Activated CD4-positive, alpha-beta T cell treated with anti-CD3 and anti-CD28 coated beads for 36 hours (primary cell): Measurements from ENCODE around the gene FOSL2. TPM values are rescaled to one million over a fixed set of nuclear protein-coding genes. Genes with fewer than 3 reads are reported as not detected.
A peak's percentile ranks its signal among the peaks of the same experiment; 100 is the strongest.

Experiments
- ATAC-seq: fragments of 200-7000 bp; cut with Tn5 transposase; one replicate; pipeline ENCODE4 v1.10.0; 2021; ENCODE audit warnings: mild to moderate bottlenecking, moderate library complexity
- CTCF ChIA-PET: fragments of 350-600 bp; sonication (Branson Sonifier 250); formaldehyde crosslinking; loops from one replicate; lab custom pipeline; 2021; ENCODE audit warnings: antibody characterized with exemption; lab: Charles Lee
- POLR2A ChIA-PET: fragments of 350-600 bp; sonication (Branson Sonifier 250); formaldehyde crosslinking; loops from one replicate; lab custom pipeline; 2021; ENCODE audit warnings: antibody characterized with exemption, inconsistent platforms; lab: Charles Lee
- DNase-seq: peaks from one replicate; pipeline ENCODE4 v3.0.0-alpha.2; 2020
- H3K27ac Mint-ChIP-seq: one replicate; pipeline ENCODE4 v1.8.0; 2021; ENCODE audit warnings: mixed read lengths
- H3K27me3 Mint-ChIP-seq: one replicate; pipeline ENCODE4 v1.8.0; 2021; ENCODE audit warnings: mixed read lengths
- H3K36me3 Mint-ChIP-seq: one replicate; pipeline ENCODE4 v1.8.0; 2021; ENCODE audit warnings: low read depth, mixed read lengths
- H3K4me1 Mint-ChIP-seq: one replicate; pipeline ENCODE4 v1.8.0; 2021; ENCODE audit warnings: mixed read lengths
- H3K4me3 Mint-ChIP-seq: one replicate; pipeline ENCODE4 v1.8.0; 2021; ENCODE audit warnings: mild to moderate bottlenecking, moderate library complexity, mixed read lengths
- H3K9me3 Mint-ChIP-seq: one replicate; pipeline ENCODE4 v1.8.0; 2021; ENCODE audit warnings: low read depth, mixed read lengths
- intact Hi-C, 2 experiments: fragments of 100-400 bp; cut with DNase I in 1 of 2; cut with micrococcal nuclease in 1 of 2; formaldehyde crosslinking; loops; one replicate each; pipeline versions ENCODE4 v1.14.2 to v1.15.1; 2022 to 2024; cut with DNase I, micrococcal nuclease
- total RNA-seq, 2 experiments: library from RNA; stranded (reverse); gene quantifications; one replicate each; pipeline ENCODE4 v1.2.3, GENCODE V29; 2021

The FOSL2 gene
- total RNA-seq, 2 experiments from 2014 or later = 135 to 225 TPM

- no peak for DNase-seq
- CTCF ChIA-PET = interaction anchor here (1.0 kb wide), 1 partner anchor 747 kb away, joined by 3 read pairs; no protein-coding TSS in a partner anchor
- H3K27me3 Mint-ChIP-seq = no peaks in the 10 kb centered on the region
- intact Hi-C loops = loop anchor here (1.0 kb wide), 4 partner anchors 14 to 199 kb away; partner anchors contain the start of gene FOSL2 (in 1 of the 2)
- peak overlapping the region; percentile 97 for H3K27ac Mint-ChIP-seq
- ATAC-seq = no peak
- H3K4me3 Mint-ChIP-seq = no peak overlapping the region
- H3K36me3 Mint-ChIP-seq = no peaks in the 10 kb centered on the region
- POLR2A ChIA-PET = no interaction called here
- H3K9me3 Mint-ChIP-seq = no peaks in the 10 kb centered on the region
- H3K4me1 Mint-ChIP-seq = peaks cover 56% of the 10 kb centered on the region
These were observed 58.4 kb downstream of the FOSL2 start for GRCh38 chr2:28450901-28451565.

GRCh38 chr2:28451793-28452533, 59.3 kb downstream of the FOSL2 start:
- H3K4me1 Mint-ChIP-seq = peaks cover 46% of the 10 kb centered on the region
- POLR2A ChIA-PET = no interaction called here

GRCh38 chr2:28452534-28453081, 60.0 kb downstream of the FOSL2 start:
- intact Hi-C loops = loop anchor here (1.0 to 2.0 kb wide), 5 partner anchors 297 to 749 kb away; partner anchors contain the start of gene MRPL33 (in 1 of the 2)
- ChIA-PET CTCF (interaction anchor here (0.5 to 1.7 kb wide), 16 partner anchors 11 to 749 kb away, joined by 3 to 8 read pairs (median 4); no protein-coding TSS in a partner anchor), POLR2A (no interaction called here)
- H3K27me3 Mint-ChIP-seq = no peaks in the 10 kb centered on the region
- H3K4me1 Mint-ChIP-seq = peaks cover 40% of the 10 kb centered on the region
- no peak overlapping the region for H3K4me3 Mint-ChIP-seq
- H3K27ac Mint-ChIP-seq = peak overlapping the region; percentile 11
- no peaks in the 10 kb centered on the region for H3K36me3 Mint-ChIP-seq
- no peaks in the 10 kb centered on the region for H3K9me3 Mint-ChIP-seq
- DNase-seq (peak; percentile 92), ATAC-seq (peak; percentile 57)

More at GRCh38 chr2:28451793-28452533, 59.3 kb downstream of the FOSL2 start:
- ATAC-seq (no peak), DNase-seq (no peak)
- Mint-ChIP-seq H3K36me3 (no peaks in the 10 kb centered on the region), H3K9me3 (no peaks in the 10 kb centered on the region), H3K4me3 (no peak overlapping the region), H3K27ac (no peak overlapping the region), H3K27me3 (no peaks in the 10 kb centered on the region)
- intact Hi-C loops = loop anchor here (1.0 to 2.0 kb wide), 5 partner anchors 297 to 749 kb away; partner anchors contain the start of gene MRPL33 (in 1 of the 2)
- CTCF ChIA-PET = interaction anchor here (0.5 to 1.7 kb wide), 8 partner anchors 12 to 748 kb away, joined by 3 to 8 read pairs (median 3); no protein-coding TSS in a partner anchor

GRCh38 chr2:28453396-28453795, 60.7 kb downstream of the FOSL2 start:
- Mint-ChIP-seq H3K27ac (no peak overlapping the region), H3K36me3 (no peaks in the 10 kb centered on the region), H3K4me1 (peaks cover 32% of the 10 kb centered on the region), H3K27me3 (peaks cover 3% of the 10 kb centered on the region), H3K4me3 (no peak overlapping the region), H3K9me3 (no peaks in the 10 kb centered on the region)
- ATAC-seq (no peak), DNase-seq (no peak)
- ChIA-PET CTCF (interaction anchor here (0.5 to 1.7 kb wide), 14 partner anchors 10 to 750 kb away, joined by 3 to 8 read pairs (median 3); no protein-coding TSS in a partner anchor), POLR2A (no interaction called here)
- intact Hi-C loops = loop anchor here in 1 of 2 experiments (2.0 kb wide), 1 partner anchor 699 kb away; no protein-coding TSS in a partner anchor

- Mint-ChIP-seq H3K4me3 (no peak overlapping the region), H3K9me3 (no peaks in the 10 kb centered on the region), H3K36me3 (no peaks in the 10 kb centered on the region), H3K27ac (no peak overlapping the region), H3K4me1 (peaks cover 23% of the 10 kb centered on the region), H3K27me3 (peaks cover 3% of the 10 kb centered on the region)
- ChIA-PET CTCF (interaction anchor here (0.5 to 1.6 kb wide), 9 partner anchors 17 to 770 kb away, joined by 3 to 4 read pairs (median 3); no protein-coding TSS in a partner anchor), POLR2A (no interaction called here)
- ATAC-seq (no peak), DNase-seq (no peak)
- intact Hi-C loops = no loop called here
These were observed 61.6 kb downstream of the FOSL2 start for GRCh38 chr2:28454016-28454930.

GRCh38 chr2:28457237-28457636, 64.6 kb downstream of the FOSL2 start:
- ATAC-seq (no peak), DNase-seq (no peak)
- H3K27me3 Mint-ChIP-seq = peaks cover 13% of the 10 kb centered on the region
- H3K4me1 Mint-ChIP-seq = peaks cover 2% of the 10 kb centered on the region
- intact Hi-C loops = no loop called here
- H3K36me3 Mint-ChIP-seq = peaks cover 3% of the 10 kb centered on the region
- H3K4me3 Mint-ChIP-seq = no peak overlapping the region
- no peak overlapping the region for H3K27ac Mint-ChIP-seq
- H3K9me3 Mint-ChIP-seq = peaks cover 3% of the 10 kb centered on the region
- POLR2A ChIA-PET = no interaction called here
- CTCF ChIA-PET = no interaction called here

GRCh38 chr2:28461056-28461455, 68.4 kb downstream of the FOSL2 start:
- ATAC-seq (no peak), DNase-seq (no peak)
- intact Hi-C loops = no loop called here
- Mint-ChIP-seq H3K27ac (no peak overlapping the region), H3K9me3 (peaks cover 14% of the 10 kb centered on the region), H3K4me1 (peaks cover 25% of the 10 kb centered on the region), H3K4me3 (no peak overlapping the region), H3K27me3 (peaks cover 29% of the 10 kb centered on the region), H3K36me3 (peaks cover 5% of the 10 kb centered on the region)
- ChIA-PET POLR2A (no interaction called here), CTCF (interaction anchor here (0.7 kb wide), 3 partner anchors 21 to 50 kb away, joined by 3 to 6 read pairs (median 4); no protein-coding TSS in a partner anchor)

- ATAC-seq (no peak), DNase-seq (no peak)
- Mint-ChIP-seq H3K36me3 (peaks cover 5% of the 10 kb centered on the region), H3K9me3 (peaks cover 14% of the 10 kb centered on the region), H3K4me3 (no peak overlapping the region), H3K27me3 (peaks cover 29% of the 10 kb centered on the region), H3K27ac (no peak overlapping the region), H3K4me1 (peaks cover 32% of the 10 kb centered on the region)
- CTCF ChIA-PET = interaction anchor here (1.1 to 1.3 kb wide), 3 partner anchors 13 to 708 kb away, joined by 3 to 4 read pairs (median 3); no protein-coding TSS in a partner anchor
- POLR2A ChIA-PET = no interaction called here
- intact Hi-C loops = no loop called here
These were observed 69.5 kb downstream of the FOSL2 start for GRCh38 chr2:28462122-28462521.

GRCh38 chr2:28463211-28463816, 70.7 kb downstream of the FOSL2 start:
- ChIA-PET POLR2A (no interaction called here), CTCF (interaction anchor here (1.1 to 1.3 kb wide), 5 partner anchors 10 to 709 kb away, joined by 3 to 5 read pairs (median 4); no protein-coding TSS in a partner anchor)
- Mint-ChIP-seq H3K36me3 (peaks cover 5% of the 10 kb centered on the region), H3K4me3 (no peak overlapping the region), H3K27ac (no peak overlapping the region), H3K4me1 (peaks cover 32% of the 10 kb centered on the region), H3K27me3 (peaks cover 28% of the 10 kb centered on the region), H3K9me3 (peaks cover 14% of the 10 kb centered on the region)
- no peak for ATAC-seq
- intact Hi-C loops = no loop called here
- no peak for DNase-seq

- no peak for DNase-seq
- H3K27me3 Mint-ChIP-seq = peaks cover 28% of the 10 kb centered on the region
- peaks cover 14% of the 10 kb centered on the region for H3K9me3 Mint-ChIP-seq
- POLR2A ChIA-PET = no interaction called here
- peaks cover 5% of the 10 kb centered on the region for H3K36me3 Mint-ChIP-seq
- H3K4me1 Mint-ChIP-seq = peaks cover 32% of the 10 kb centered on the region
- CTCF ChIA-PET = interaction anchor here (1.2 to 1.3 kb wide), 2 partner anchors 11 to 12 kb away, joined by 5 read pairs; no protein-coding TSS in a partner anchor
- H3K4me3 Mint-ChIP-seq = no peak overlapping the region
- no peak for ATAC-seq
- H3K27ac Mint-ChIP-seq = no peak overlapping the region
- intact Hi-C loops = no loop called here
These were observed 71.2 kb downstream of the FOSL2 start for GRCh38 chr2:28463893-28464292.
